Sigmoid colon (tissue), 7 donors: ENCODE data around the gene MRAS. TPM values are rescaled to one million over a fixed set of nuclear protein-coding genes. Genes with fewer than 3 reads are reported as not detected.

ENCODE experiments used
- DNase-seq: peaks from one replicate; pipeline ENCODE4 v3.0.0-alpha.2; 2019
- H3K27ac ChIP-seq, 4 donors: fragments of 200-600 bp; sonication (generic); one replicate each; pipeline ENCODE4 v1.5.1; 2016 to 2019; ENCODE audit warnings: mild to moderate bottlenecking in 1 of 4
- H3K27me3 ChIP-seq, 3 donors: fragments of 200-600 bp; sonication (generic); one replicate each; pipeline ENCODE4 v1.5.1; 2019; ENCODE audit warnings: mild to moderate bottlenecking in 1 of 3
- H3K36me3 ChIP-seq, 4 donors: fragments of 200-600 bp; sonication (generic); one replicate each; pipeline ENCODE4 v1.5.1; 2016 to 2019
- H3K4me1 ChIP-seq, 4 donors: fragments of 200-600 bp; sonication (generic); one replicate each; pipeline ENCODE4 v1.5.1; 2017 to 2019
- H3K4me3 ChIP-seq, 4 donors: fragments of 200-600 bp; sonication (generic); one replicate each; pipeline ENCODE4 v1.5.1; 2017 to 2019; ENCODE audit warnings: mild to moderate bottlenecking in 2 of 4, moderate library complexity in 1 of 4
- H3K9me3 ChIP-seq, 4 donors: fragments of 200-600 bp in 3 of 4; sonication (generic) in 3 of 4; one replicate each; pipeline versions ENCODE4 v1.5.1 to v1.6.1; 2013 to 2019
- CTCF ChIP-seq, 4 experiments: fragments of 450-650 bp in 3 of 4; fragments of 200-600 bp in 1 of 4; IDR thresholded peaks; one replicate each; pipeline ENCODE4 v1.5.1; 2016 to 2019; ENCODE audit warnings: antibody characterized with exemption in 4 of 4, mild to moderate bottlenecking in 3 of 4, moderate library complexity in 2 of 4
- EP300 ChIP-seq, 4 donors: sonication (generic); formaldehyde crosslinking; IDR thresholded peaks; one replicate each; pipeline ENCODE4 v1.6.1; 2017; ENCODE audit warnings: antibody characterized with exemption in 4 of 4
- POLR2A ChIP-seq, 2 donors: fragments of 450-650 bp; IDR thresholded peaks; one replicate each; pipeline ENCODE4 v1.6.1; 2016; ENCODE audit warnings: antibody characterized with exemption in 2 of 2, mild to moderate bottlenecking in 2 of 2, moderate library complexity in 2 of 2
- POLR2AphosphoS5 ChIP-seq, 4 donors: sonication (generic); formaldehyde crosslinking; IDR thresholded peaks; one replicate each; pipeline ENCODE4 v1.6.1; 2017; ENCODE audit warnings: antibody characterized with exemption in 4 of 4
- WGBS, 2 donors: extraction: QIAGEN DNeasy Blood & Tissue Kit; methylation state at CpG; one replicate each; pipeline ENCODE4 v1.1.7; 2013; 5-methylcytosine and 5-hydroxymethylcytosine counted together
- intact Hi-C: fragments of 100-400 bp; cut with DNase I; formaldehyde crosslinking; loops from one replicate; pipeline ENCODE4 v1.15.1; 2023
- polyA plus RNA-seq, 3 donors: library from polyadenylated mRNA; stranded (reverse); fragments of 200-250 nt; gene quantifications; one replicate each; pipeline ENCODE4 v1.2.3, GENCODE V29; 2013
- total RNA-seq, 4 donors: library from RNA; depleted of rRNA; stranded (reverse); fragments of >200 nt; gene quantifications; one replicate each; pipeline ENCODE4 v1.1.0, GENCODE V29; 2016
- donor health status: healthy with polysubstance abuse.
- donor health status: Bipolar disorder and iron deficiency.
- donor health status: healthy.

Gene MRAS
- total and polyA plus RNA-seq, 7 donors: 3.5 to 36.8 (median 24.4) TPM

GRCh38 chr3:138433892-138434275, 85.5 kb downstream of the MRAS start:
- peak overlapping the region in 3 of 4 donors; percentile 60 to 68 (median 66) for H3K4me3 ChIP-seq
- intact Hi-C loops: loop anchor here (2.0 to 10.0 kb wide), 3 partner anchors 37 to 249 kb away; partner anchors contain the start of gene ARMC8

DNA sequence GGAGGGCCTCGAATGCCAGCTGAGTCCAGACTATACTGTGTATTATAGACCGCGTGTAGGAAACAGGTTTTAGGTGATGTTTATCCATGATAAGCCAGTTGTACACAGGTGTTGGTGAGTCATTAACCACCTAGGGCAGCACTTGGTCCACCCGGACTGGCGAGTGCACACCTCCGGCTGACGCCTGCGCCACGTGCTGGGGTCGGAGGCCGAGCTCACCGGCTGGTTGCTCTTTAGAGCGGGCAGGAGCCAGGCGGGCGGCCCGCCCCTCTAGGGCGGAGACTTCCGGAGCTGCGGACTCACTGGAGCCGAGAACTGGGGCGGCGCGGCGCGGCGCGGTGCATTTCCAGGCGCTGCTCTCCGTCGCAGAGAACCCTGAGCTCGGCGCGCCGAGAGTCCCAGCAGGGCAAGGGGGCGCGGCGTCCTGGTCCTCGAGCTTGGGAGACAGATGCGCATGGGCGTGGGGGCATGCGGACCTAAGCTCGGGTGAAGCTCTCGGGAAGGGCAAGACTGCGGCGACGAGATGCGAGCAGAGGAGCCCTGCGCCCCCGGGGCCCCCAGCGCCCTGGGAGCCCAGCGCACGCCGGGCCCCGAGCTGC, 86.0 kb downstream of the MRAS start, which contains the start of gene ESYT3:
Gene ESYT3 (plus strand): TSS at position 341 of the 599 bp plus-strand sequence. CDS start 183 bp downstream, at position 524.
- Histone ChIP-seq H3K36me3 (no peaks in the 10 kb centered on the region), H3K4me1 (peaks cover 0 to 29% (median 23%) of the 10 kb centered on the region in 4 donors), H3K9me3 (no peaks in the 10 kb centered on the region), H3K4me3 (peak within 1 kb of the TSS; percentile 46 to 68 (median 63)), H3K27ac (peak within 1 kb of the TSS in 3 of 4 donors; percentile 68 to 78 (median 72)), H3K27me3 (peaks cover 0 to 7% (median 0%) of the 10 kb centered on the region in 3 donors)
- intact Hi-C loops: loop anchor here (2.0 to 10.0 kb wide), 3 partner anchors 36 to 250 kb away; partner anchors contain the start of gene ARMC8
- peak; percentile 85 for DNase-seq
- no peak for TF ChIP-seq EP300 (IDR thresholded peaks at IDR 0.05)
- peak in 1 of 2 donors; percentile 32 for TF ChIP-seq POLR2A (IDR thresholded peaks at IDR 0.05)
- peak; percentile 77 to 84 (median 79) for TF ChIP-seq POLR2AphosphoS5 (IDR thresholded peaks at IDR 0.05)
- WGBS, 2 donors: 0 to 1% methylated on average over 54 of the region's 54 CpGs

More at GRCh38 chr3:138433892-138434275, 85.5 kb downstream of the MRAS start:
- no peaks in the 10 kb centered on the region for H3K9me3 ChIP-seq
- H3K27ac ChIP-seq: peak overlapping the region in 3 of 4 donors; percentile 68 to 78 (median 72)
- 27 to 65% methylated on average over 16 of the region's 16 CpGs for WGBS, 2 donors
- H3K36me3 ChIP-seq: no peaks in the 10 kb centered on the region
- H3K4me1 ChIP-seq: peaks cover 0 to 27% (median 20%) of the 10 kb centered on the region in 4 donors
- H3K27me3 ChIP-seq: peaks cover 0 to 7% (median 0%) of the 10 kb centered on the region in 3 donors
- TF ChIP-seq CTCF (IDR thresholded peaks at IDR 0.05) (no peak), EP300 (IDR thresholded peaks at IDR 0.05) (no peak), POLR2A (IDR thresholded peaks at IDR 0.05) (no peak), POLR2AphosphoS5 (IDR thresholded peaks at IDR 0.05) (no peak)
- no peak for DNase-seq

DNA sequence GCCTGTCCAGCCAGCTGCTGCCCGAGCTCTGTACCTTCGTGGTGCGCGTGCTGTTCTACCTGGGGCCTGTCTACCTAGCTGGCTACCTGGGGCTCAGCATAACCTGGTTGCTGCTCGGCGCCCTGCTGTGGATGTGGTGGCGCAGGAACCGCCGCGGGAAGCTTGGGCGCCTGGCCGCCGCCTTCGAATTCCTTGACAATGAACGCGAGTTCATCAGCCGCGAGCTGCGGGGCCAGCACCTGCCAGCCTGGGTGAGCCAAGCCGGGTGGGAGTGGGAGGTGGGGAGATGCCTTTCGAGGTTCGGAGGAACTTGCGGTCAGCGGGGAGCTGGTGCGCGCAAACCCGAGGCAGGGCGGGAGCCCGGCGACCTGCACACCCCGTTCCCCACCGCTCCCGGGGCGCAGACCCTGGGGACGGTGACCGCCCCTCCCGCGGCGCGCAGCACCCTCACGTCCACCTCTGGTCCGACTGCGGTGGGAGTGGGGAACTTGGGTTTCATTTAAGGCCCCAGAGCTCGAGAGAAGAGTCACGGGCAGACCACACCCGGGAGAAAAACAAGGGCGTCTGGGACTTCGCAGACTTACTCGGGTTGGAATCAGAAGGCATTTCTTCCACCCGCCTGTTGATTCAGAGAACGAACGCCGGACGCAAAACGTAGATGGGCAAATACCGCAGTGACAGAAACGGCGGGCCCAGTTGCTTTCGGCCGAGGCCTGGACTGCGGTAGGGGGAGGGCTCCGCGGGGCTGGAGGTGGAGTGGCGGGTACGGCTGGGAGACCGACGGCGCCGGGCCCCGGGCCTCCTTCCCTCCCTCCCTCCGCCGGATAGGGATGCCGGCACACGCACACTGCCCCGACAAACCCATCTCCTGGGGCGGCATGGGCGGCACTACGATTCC, 86.7 kb downstream of the MRAS start:
- no peaks in the 10 kb centered on the region for H3K36me3 ChIP-seq
- H3K27me3 ChIP-seq: peaks cover 0 to 7% (median 0%) of the 10 kb centered on the region in 3 donors
- peak overlapping the region; percentile 46 to 68 (median 63) for H3K4me3 ChIP-seq
- DNase-seq: no peak
- 5 to 6% methylated on average over 78 of the region's 78 CpGs for WGBS, 2 donors
- H3K27ac ChIP-seq: peak overlapping the region in 3 of 4 donors; percentile 68 to 78 (median 72)
- no peaks in the 10 kb centered on the region for H3K9me3 ChIP-seq
- peaks cover 0 to 37% (median 29%) of the 10 kb centered on the region in 4 donors for H3K4me1 ChIP-seq
- intact Hi-C loops: loop anchor here (2.0 to 10.0 kb wide), 3 partner anchors 36 to 250 kb away; partner anchors contain the start of gene ARMC8
- peak in 1 of 4 donors; percentile 13 for TF ChIP-seq POLR2AphosphoS5 (IDR thresholded peaks at IDR 0.05)
- no peak for TF ChIP-seq CTCF (IDR thresholded peaks at IDR 0.05)
- TF ChIP-seq POLR2A (IDR thresholded peaks at IDR 0.05): no peak

- intact Hi-C loops: loop anchor here (2.0 to 10.0 kb wide), 2 partner anchors 35 to 251 kb away; partner anchors contain the start of gene ARMC8
- Histone ChIP-seq H3K4me1 (peaks cover 0 to 44% (median 37%) of the 10 kb centered on the region in 4 donors), H3K27me3 (peaks cover 0 to 7% (median 0%) of the 10 kb centered on the region in 3 donors), H3K4me3 (peak overlapping the region; percentile 46 to 68 (median 63)), H3K36me3 (no peaks in the 10 kb centered on the region), H3K9me3 (no peaks in the 10 kb centered on the region), H3K27ac (peak overlapping the region in 3 of 4 donors; percentile 68 to 78 (median 72))
- WGBS, 2 donors: 80 to 83% methylated on average over 8 of the region's 8 CpGs
- TF ChIP-seq CTCF (IDR thresholded peaks at IDR 0.05) (no peak), EP300 (IDR thresholded peaks at IDR 0.05) (no peak), POLR2A (IDR thresholded peaks at IDR 0.05) (no peak), POLR2AphosphoS5 (IDR thresholded peaks at IDR 0.05) (no peak)
- DNase-seq: no peak
These were observed 87.5 kb downstream of the MRAS start for GRCh38 chr3:138435840-138436239.
